B cell (primary cell): ENCODE data around the gene MEF2B. TPM values are rescaled to one million over a fixed set of nuclear protein-coding genes. Genes with fewer than 3 reads are reported as not detected.

Source experiments
- ATAC-seq: fragments of 200-7000 bp; cut with Tn5 transposase; one replicate; pipeline ENCODE4 v1.10.0; 2021; ENCODE audit warnings: low read depth, mild to moderate bottlenecking, moderate number of reproducible peaks, moderate library complexity
- CTCF ChIA-PET: fragments of 350-600 bp; sonication (Branson Sonifier 250); formaldehyde crosslinking; loops from one replicate; lab custom pipeline; 2021; ENCODE audit warnings: antibody characterized with exemption, inconsistent platforms; lab: Charles Lee
- POLR2A ChIA-PET: fragments of 350-600 bp; sonication (Branson Sonifier 250); formaldehyde crosslinking; loops from one replicate; lab custom pipeline; 2021; ENCODE audit warnings: antibody characterized with exemption; lab: Charles Lee
- DNase-seq: peaks from one replicate; pipeline ENCODE4 v3.0.0; 2013
- H2AFZ ChIP-seq: 2 replicates; pipeline ENCODE4 v1.6.1; 2012; ENCODE audit warnings: mild to moderate bottlenecking, low read depth, low read length; ENCODE audit not compliant: insufficient read depth, poor library complexity, severe bottlenecking
- H3K27ac ChIP-seq, 2 donors: 1 replicate in 1 of 2; 2 replicates in 1 of 2; pipeline ENCODE4 v1.5.1; 2012 to 2013; ENCODE audit warnings: low read length in 2 of 2, mild to moderate bottlenecking in 2 of 2, moderate library complexity in 1 of 2
- H3K27me3 ChIP-seq, 4 experiments: fragments of 200-600 bp in 1 of 4; sonication (generic) in 1 of 4; replicated peaks in 1 of 4; 1 replicate in 2 of 4; 2 replicates in 2 of 4; pipeline versions ENCODE4 v1.6.1 to v1.7.0; 2013 to 2016; ENCODE audit warnings: low read length in 3 of 4, mild to moderate bottlenecking in 2 of 4, mixed read lengths in 1 of 4, moderate library complexity in 1 of 4; ENCODE audit not compliant: insufficient read depth in 4 of 4, control insufficient read depth in 3 of 4; ENCODE audit errors: control extremely low read depth in 1 of 4
- H3K36me3 ChIP-seq, 2 experiments: replicated peaks in 1 of 2; 1 replicate in 1 of 2; 2 replicates in 1 of 2; pipeline versions ENCODE4 v1.6.1 to v1.7.1; 2013; ENCODE audit warnings: low read length in 1 of 2; ENCODE audit not compliant: insufficient read depth in 2 of 2, control insufficient read depth in 1 of 2; ENCODE audit errors: control extremely low read depth in 1 of 2, extremely low read depth in 1 of 2
- H3K4me1 ChIP-seq, 2 donors: fragments of 200-600 bp in 1 of 2; sonication (generic) in 1 of 2; 1 replicate in 1 of 2; 2 replicates in 1 of 2; pipeline versions ENCODE4 v1.5.1 to v1.6.1; 2013 to 2017; ENCODE audit warnings: low read length in 2 of 2; ENCODE audit not compliant: control insufficient read depth in 2 of 2, insufficient read depth in 2 of 2
- H3K4me2 ChIP-seq: replicated peaks from 2 replicates; pipeline ENCODE3; 2012; ENCODE audit warnings: mild to moderate bottlenecking, low read depth, low read length; ENCODE audit not compliant: poor library complexity, severe bottlenecking
- H3K4me3 ChIP-seq, 5 experiments: fragments of 200-600 bp in 1 of 5; sonication (generic) in 1 of 5; 1 replicate in 3 of 5; 2 replicates in 2 of 5; pipeline versions ENCODE4 v1.5.1 to v1.7.0; 2011 to 2016; ENCODE audit warnings: low read length in 4 of 5, mild to moderate bottlenecking in 4 of 5, low read depth in 2 of 5, control low read depth in 1 of 5, moderate library complexity in 1 of 5; ENCODE audit not compliant: insufficient read depth in 1 of 5; ENCODE audit errors: control extremely low read depth in 1 of 5, extremely low read depth in 1 of 5
- H3K79me2 ChIP-seq: fragments of 200-600 bp; sonication (generic); one replicate; pipeline ENCODE4 v1.6.0; 2016; ENCODE audit warnings: low read length; ENCODE audit not compliant: control insufficient read depth, insufficient read depth
- H3K9ac ChIP-seq: fragments of 200-600 bp; sonication (generic); 2 replicates; pipeline ENCODE4 v1.6.1; 2017; ENCODE audit warnings: mild to moderate bottlenecking, low read length, moderate library complexity
- H3K9me3 ChIP-seq, 3 donors: one replicate each; pipeline versions ENCODE4 v1.6.1 to v1.7.1; 2013; ENCODE audit warnings: low read length in 2 of 3; ENCODE audit not compliant: control insufficient read depth in 2 of 3, insufficient read depth in 1 of 3; ENCODE audit errors: control extremely low read depth in 1 of 3
- H4K20me1 ChIP-seq: 2 replicates; pipeline ENCODE4 v1.6.0; 2012; ENCODE audit warnings: mild to moderate bottlenecking, low read length; ENCODE audit not compliant: insufficient read depth, control insufficient read depth, poor library complexity, severe bottlenecking
- H3K27ac Mint-ChIP-seq: one replicate; pipeline ENCODE4 v1.8.0; 2021; ENCODE audit warnings: mixed read lengths
- H3K27me3 Mint-ChIP-seq: one replicate; pipeline ENCODE4 v1.8.0; 2021; ENCODE audit warnings: mixed read lengths
- H3K4me1 Mint-ChIP-seq: one replicate; pipeline ENCODE4 v1.8.0; 2021; ENCODE audit warnings: mixed read lengths
- H3K4me3 Mint-ChIP-seq: one replicate; pipeline ENCODE4 v1.8.0; 2021; ENCODE audit warnings: mixed read lengths
- H3K9me3 Mint-ChIP-seq: one replicate; pipeline ENCODE4 v1.8.0; 2022; ENCODE audit warnings: mixed read lengths; ENCODE audit not compliant: insufficient read depth
- CTCF ChIP-seq: fragments of 200-600 bp; IDR thresholded peaks from one replicate; pipeline ENCODE4 v1.8.0; 2022; ENCODE audit warnings: antibody characterized with exemption, mild to moderate bottlenecking
- EZH2 ChIP-seq: IDR thresholded peaks from 2 replicates; pipeline ENCODE4 v1.6.1; 2012; ENCODE audit warnings: borderline replicate concordance, low read depth, mild to moderate bottlenecking, moderate library complexity, low read length; ENCODE audit not compliant: insufficient read depth, poor library complexity, severe bottlenecking
- WGBS: methylation state at CpG from one replicate; pipeline ENCODE4 v1.1.5; 2013; ENCODE audit warnings: missing lambda C conversion rate; ENCODE audit not compliant: insufficient coverage; 5-methylcytosine and 5-hydroxymethylcytosine counted together
- intact Hi-C: fragments of 100-400 bp; cut with micrococcal nuclease; formaldehyde crosslinking; loops from one replicate; pipeline ENCODE4 v1.10.0; 2022
- polyA plus RNA-seq: library from polyadenylated mRNA; depleted of rRNA; stranded (reverse); fragments of >200 nt; gene quantifications from 2 replicates; pipeline ENCODE4 v1.2.3, GENCODE V29; 2012
- total RNA-seq, 2 donors: library from RNA; stranded (reverse); fragments of 120-200 nt in 1 of 2; gene quantifications; 1 replicate in 1 of 2; 2 replicates in 1 of 2; pipeline versions ENCODE4 v1.2.3 to v1.2.4, GENCODE V29; 2013 to 2022

Gene MEF2B
- total and polyA plus RNA-seq, 2 donors (not counting 1 experiment from before 2014, with no cell fraction given) = 4.6 to 5.5 TPM

DNA sequence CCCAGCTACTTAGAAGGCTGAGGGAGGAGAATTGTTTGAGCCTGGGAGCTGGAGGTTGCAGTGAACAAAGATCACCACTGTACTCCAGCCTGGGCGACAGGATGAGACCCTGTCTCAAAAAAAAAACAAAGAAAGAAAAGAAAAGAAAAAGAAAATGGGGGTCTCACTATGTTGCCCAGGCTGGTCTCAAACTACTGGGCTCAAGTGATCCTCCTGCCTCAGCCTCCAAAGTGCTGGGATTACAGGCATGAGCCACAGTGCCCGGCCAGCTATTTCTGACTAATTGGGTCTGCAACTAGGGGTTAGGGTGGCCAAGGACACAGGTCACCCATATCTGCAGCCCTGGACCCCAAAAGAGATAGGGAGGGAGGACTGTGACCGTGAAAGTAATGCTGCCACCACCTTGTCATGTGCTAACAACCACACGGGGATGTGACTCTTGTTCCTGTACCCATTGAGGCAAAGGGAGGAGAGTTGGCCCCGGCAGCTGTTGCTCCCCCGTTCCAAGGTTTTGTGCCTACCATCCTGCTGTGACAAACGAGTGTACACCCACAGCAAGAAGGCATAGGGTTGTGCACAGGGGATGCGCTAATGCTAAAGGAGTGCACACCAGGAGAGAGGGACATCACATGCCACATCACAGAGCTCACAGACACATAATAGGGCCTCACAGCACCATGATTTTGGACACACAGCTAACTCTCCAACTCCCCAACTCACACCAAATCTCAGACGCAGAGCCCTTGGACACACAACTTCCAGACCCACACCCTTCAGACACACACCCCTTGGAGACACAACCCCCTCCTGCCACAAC, 619 bp downstream of the MEF2B start:
- POLR2A ChIA-PET = interaction anchor here (0.7 to 1.8 kb wide), 4 partner anchors 9 to 1355 kb away, joined by 3 to 8 read pairs (median 4); no protein-coding TSS in a partner anchor
- H3K9me3 Mint-ChIP-seq = no peaks in the 10 kb centered on the region
- H3K4me3 ChIP-seq = peak overlapping the region; percentile 7 to 46 (median 26)

More for the DNA sequence above, 619 bp downstream of the MEF2B start:
- Histone ChIP-seq H3K36me3 (no peaks in the 10 kb centered on the region), H3K4me1 (peaks cover 13 to 25% of the 10 kb centered on the region in 2 donors), H3K79me2 (no peaks in the 10 kb centered on the region), H3K4me2 (peak overlapping the region; percentile 84), H3K9me3 (peaks cover 0 to 11% (median 0%) of the 10 kb centered on the region in 3 donors), H3K27ac (no peak overlapping the region), H3K9ac (peak overlapping the region; percentile 27), H3K27me3 (peaks cover 0 to 18% (median 2%) of the 10 kb centered on the region in 4 experiments), H2AFZ (peak overlapping the region; percentile 36), H4K20me1 (no peaks in the 10 kb centered on the region)
- CTCF ChIA-PET = interaction anchor here (1.0 to 13.6 kb wide), 5 partner anchors 12 to 321 kb away, joined by 3 to 285 read pairs (median 4); no protein-coding TSS in a partner anchor
- Mint-ChIP-seq H3K27ac (peak overlapping the region; percentile 56), H3K27me3 (peaks cover 8% of the 10 kb centered on the region), H3K4me1 (peaks cover 31% of the 10 kb centered on the region), H3K4me3 (peak overlapping the region; percentile 82)
- TF ChIP-seq EZH2 = no peak
- TF ChIP-seq CTCF = no peak
- WGBS = 71% methylated on average over 9 of the region's 9 CpGs
- no peak for ATAC-seq
- intact Hi-C loops = loop anchor here (1.0 kb wide), 2 partner anchors 9 to 31 kb away; partner anchors contain the start of gene TMEM161A
- DNase-seq = no peak
